ENCODE measurements around the gene AGBL2.

AGBL2 gene

DNA sequence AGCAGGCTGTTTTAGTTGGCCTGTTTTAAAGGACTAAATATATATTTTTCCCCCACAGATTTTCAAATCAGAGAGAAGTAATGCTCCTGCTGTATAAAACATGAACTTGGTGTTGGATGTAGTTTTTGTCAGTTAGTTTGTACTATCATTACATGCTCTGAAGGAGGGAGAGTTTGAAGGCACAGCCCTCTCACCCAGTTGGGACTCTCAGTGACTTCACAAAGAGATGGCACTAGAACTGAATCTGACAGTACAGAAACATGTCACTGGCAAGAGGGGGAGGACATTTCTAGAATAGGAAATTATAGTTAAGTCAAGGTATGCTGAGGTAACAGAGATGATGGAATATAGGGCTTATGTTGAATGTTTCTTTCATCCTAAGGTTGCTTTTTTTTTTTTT is 99.9 kb downstream of the AGBL2 start:
- Histone ChIP-seq H3K4me3 (ENCODE audit: low read depth in 1 of 2, low read length in 1 of 2) (no peak overlapping the region), H3K9me3 (no peaks in the 10 kb centered on the region), H3K27me3 (no peaks in the 10 kb centered on the region), H3K27ac (no peak overlapping the region), H3K36me3 (peaks cover 39% of the 10 kb centered on the region), H3K4me1 (ENCODE audit: control insufficient read depth in 1 of 2, insufficient read depth in 1 of 2, low read depth in 1 of 2, low read length in 1 of 2) (no peaks in the 10 kb centered on the region)
- TF ChIP-seq, protein P1, sequence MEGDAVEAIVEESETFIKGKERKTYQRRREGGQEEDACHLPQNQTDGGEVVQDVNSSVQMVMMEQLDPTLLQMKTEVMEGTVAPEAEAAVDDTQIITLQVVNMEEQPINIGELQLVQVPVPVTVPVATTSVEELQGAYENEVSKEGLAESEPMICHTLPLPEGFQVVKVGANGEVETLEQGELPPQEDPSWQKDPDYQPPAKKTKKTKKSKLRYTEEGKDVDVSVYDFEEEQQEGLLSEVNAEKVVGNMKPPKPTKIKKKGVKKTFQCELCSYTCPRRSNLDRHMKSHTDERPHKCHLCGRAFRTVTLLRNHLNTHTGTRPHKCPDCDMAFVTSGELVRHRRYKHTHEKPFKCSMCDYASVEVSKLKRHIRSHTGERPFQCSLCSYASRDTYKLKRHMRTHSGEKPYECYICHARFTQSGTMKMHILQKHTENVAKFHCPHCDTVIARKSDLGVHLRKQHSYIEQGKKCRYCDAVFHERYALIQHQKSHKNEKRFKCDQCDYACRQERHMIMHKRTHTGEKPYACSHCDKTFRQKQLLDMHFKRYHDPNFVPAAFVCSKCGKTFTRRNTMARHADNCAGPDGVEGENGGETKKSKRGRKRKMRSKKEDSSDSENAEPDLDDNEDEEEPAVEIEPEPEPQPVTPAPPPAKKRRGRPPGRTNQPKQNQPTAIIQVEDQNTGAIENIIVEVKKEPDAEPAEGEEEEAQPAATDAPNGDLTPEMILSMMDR (IDR thresholded peaks at IDR 0.05), result no peak

DNA sequence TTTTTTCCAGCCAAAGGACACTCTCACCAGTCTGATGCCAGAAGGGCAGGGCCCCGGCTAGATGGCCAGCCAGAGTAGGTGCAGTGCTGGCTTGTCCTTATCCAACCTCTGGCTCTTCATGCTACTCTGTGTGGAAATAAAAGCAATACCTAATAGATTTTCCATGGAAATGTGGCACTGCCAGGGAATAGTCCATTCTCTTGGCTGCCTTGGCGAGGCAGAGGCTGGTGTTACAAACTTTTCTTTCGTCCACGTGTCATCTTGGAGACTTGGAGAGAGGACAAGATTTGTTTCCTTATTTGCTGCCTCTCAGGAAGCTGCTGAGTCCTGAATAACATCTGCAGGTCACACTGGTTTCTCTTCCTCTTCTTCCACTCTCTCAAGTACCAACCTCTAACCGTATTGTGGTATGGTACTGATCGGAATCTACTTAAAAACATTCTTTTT is 103.8 kb downstream of the AGBL2 start:
- H3K27ac ChIP-seq, result no peak overlapping the region
- no peak overlapping the region for H3K4me3 ChIP-seq (ENCODE audit: low read depth in 1 of 2, low read length in 1 of 2)
- TF ChIP-seq, protein P1 (IDR thresholded peaks at IDR 0.05), result no peak
- H3K4me1 ChIP-seq (ENCODE audit: control insufficient read depth in 1 of 2, insufficient read depth in 1 of 2, low read depth in 1 of 2, low read length in 1 of 2), result no peaks in the 10 kb centered on the region
- no peaks in the 10 kb centered on the region for H3K27me3 ChIP-seq
- H3K36me3 ChIP-seq, result peaks cover 17% of the 10 kb centered on the region
- no peaks in the 10 kb centered on the region for H3K9me3 ChIP-seq

DNA sequence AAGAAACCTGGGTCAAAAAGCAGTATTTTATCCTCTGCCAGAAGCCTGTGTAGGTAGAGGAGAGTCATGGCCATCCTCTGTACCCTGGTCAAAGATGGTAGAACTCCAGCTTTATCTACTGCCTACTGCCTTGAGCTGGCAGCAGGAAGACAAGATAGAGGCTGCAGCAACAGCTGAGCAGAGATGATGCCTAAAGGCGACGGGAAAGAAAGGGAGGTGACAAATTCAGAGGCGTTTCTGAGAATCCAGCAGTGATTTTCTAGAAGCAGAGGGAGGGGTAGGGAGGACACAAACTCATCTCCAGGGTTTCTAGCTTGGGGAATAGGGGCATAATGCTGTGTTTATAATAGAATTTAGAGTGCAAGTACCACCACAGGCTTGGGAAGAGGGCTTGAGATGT is 105.5 kb downstream of the AGBL2 start:
- H3K4me1 ChIP-seq (ENCODE audit: control insufficient read depth in 1 of 2, insufficient read depth in 1 of 2, low read depth in 1 of 2, low read length in 1 of 2), result no peaks in the 10 kb centered on the region
- H3K36me3 ChIP-seq, result peaks cover 17% of the 10 kb centered on the region
- no peaks in the 10 kb centered on the region for H3K9me3 ChIP-seq
- no peak overlapping the region for H3K27ac ChIP-seq
- TF ChIP-seq, protein P1 (IDR thresholded peaks at IDR 0.05), result no peak
- no peaks in the 10 kb centered on the region for H3K27me3 ChIP-seq
- no peak overlapping the region for H3K4me3 ChIP-seq (ENCODE audit: low read depth in 1 of 2, low read length in 1 of 2)
